Skeletal muscle satellite cell (primary cell): Measurements from ENCODE around the gene ALX4.

Experiments
- H3K27me3 ChIP-seq: 2 replicates; pipeline ENCODE4 v1.7.0; 2013; ENCODE audit warnings: low read length; ENCODE audit not compliant: control insufficient read depth, insufficient read depth
- H3K36me3 ChIP-seq: 2 replicates; pipeline ENCODE4 v1.7.0; 2013; ENCODE audit warnings: mild to moderate bottlenecking, control low read depth, low read length; ENCODE audit not compliant: insufficient read depth
- H3K4me1 ChIP-seq: 2 replicates; pipeline ENCODE4 v1.7.0; 2013; ENCODE audit warnings: low read length; ENCODE audit not compliant: control insufficient read depth, insufficient read depth
- H3K4me2 ChIP-seq: 2 replicates; pipeline ENCODE4 v1.7.0; 2013; ENCODE audit warnings: mild to moderate bottlenecking, low read length
- H3K4me3 ChIP-seq: 2 replicates; pipeline ENCODE4 v1.7.0; 2013; ENCODE audit warnings: low read length
- H3K9ac ChIP-seq: 2 replicates; pipeline ENCODE4 v1.7.0; 2013; ENCODE audit warnings: mild to moderate bottlenecking, low read depth, low read length, moderate library complexity
- H3K9me3 ChIP-seq: replicated peaks from 2 replicates; pipeline ENCODE4 v1.7.0; 2013; ENCODE audit warnings: mild to moderate bottlenecking, control low read depth, low read length

The ALX4 gene

DNA sequence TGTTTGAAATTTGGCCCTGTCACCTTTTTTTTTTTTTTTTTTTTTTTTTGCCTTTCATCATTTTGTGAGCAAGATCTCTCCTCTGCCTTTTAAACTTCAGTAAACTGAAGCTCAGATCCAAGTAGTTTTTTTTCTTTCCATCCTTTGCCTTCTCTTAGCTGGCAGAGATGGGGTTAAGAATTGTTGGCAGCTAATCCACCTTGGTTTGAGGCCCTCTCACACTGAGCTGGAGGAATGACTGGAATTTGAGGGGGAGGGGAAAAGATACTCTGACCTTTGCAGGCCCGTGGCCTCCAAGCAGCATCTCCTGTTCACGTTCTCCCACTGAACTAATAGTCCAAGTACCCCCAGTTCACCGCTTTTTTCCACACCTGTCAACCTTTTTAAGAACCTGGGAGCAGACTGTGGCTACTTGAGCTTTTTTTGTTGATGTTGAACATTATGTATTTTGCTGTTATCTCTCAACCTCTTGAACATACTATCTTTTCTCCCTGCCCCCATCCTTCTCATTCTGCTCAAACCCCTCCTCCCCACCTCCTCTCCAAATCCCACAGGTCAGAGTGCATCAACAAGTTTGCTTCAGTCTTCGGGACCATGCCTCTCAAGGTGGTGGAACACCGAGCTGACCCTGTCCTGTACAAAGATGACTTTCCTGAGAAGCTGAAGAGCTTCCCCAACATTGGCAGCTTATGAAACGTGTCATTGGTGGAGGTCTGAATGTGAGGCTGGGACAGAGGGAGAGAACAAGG lies 66.2 kb downstream of the ALX4 start:
- peaks cover 5% of the 10 kb centered on the region for H3K36me3 ChIP-seq
- peaks cover 57% of the 10 kb centered on the region for H3K4me1 ChIP-seq

DNA sequence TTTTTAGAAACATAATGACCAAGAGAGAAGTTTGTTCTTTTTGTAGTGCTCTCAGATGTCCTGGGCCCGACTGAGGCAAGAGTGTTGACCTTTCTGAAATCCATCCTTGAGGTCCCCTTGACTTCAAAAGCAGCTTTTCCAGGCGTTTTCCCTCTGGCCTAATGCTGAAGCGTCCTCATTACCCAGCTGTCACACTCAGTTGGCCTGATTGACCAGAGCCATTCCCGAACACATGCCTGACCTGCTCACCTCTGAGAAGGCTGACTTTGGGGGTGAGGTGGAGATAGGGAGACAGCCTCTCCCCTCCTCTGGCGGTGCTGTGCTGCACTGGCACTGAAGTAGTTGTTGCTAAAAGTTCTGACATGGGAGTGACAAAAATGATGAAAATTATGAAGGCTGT lies 66.9 kb downstream of the ALX4 start:
- peak overlapping the region; percentile 6 for H3K4me3 ChIP-seq
- H3K27me3 ChIP-seq = no peaks in the 10 kb centered on the region
- H3K9me3 ChIP-seq = no peaks in the 10 kb centered on the region
- peaks cover 57% of the 10 kb centered on the region for H3K4me1 ChIP-seq
- H3K36me3 ChIP-seq = peaks cover 5% of the 10 kb centered on the region
- H3K9ac ChIP-seq = peak overlapping the region; percentile 10
- peak overlapping the region; percentile 58 for H3K4me2 ChIP-seq

More for the DNA sequence above, 66.2 kb downstream of the ALX4 start:
- Histone ChIP-seq H3K9ac (peak overlapping the region; percentile 10), H3K4me2 (peak overlapping the region; percentile 58), H3K4me3 (no peak overlapping the region), H3K9me3 (no peaks in the 10 kb centered on the region), H3K27me3 (no peaks in the 10 kb centered on the region)

DNA sequence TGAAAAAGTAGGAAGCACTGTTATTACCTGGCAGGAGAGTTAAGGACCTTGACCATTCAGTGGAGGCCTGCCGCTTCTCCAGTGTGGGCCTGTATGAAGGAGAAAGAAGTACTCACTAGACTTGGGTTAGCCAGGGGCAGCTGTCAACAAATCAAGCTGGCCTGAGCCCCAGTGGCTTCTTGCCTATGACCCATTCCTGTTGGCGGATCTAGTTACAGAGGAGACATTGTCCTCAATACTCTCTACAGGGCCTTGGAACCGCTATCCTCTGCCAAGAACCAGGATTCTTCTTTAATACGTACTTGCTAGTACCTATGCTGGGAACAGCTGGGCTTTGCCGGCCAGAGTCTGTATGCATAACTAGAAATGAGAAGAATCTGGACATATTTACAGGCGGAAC lies 68.1 kb downstream of the ALX4 start:
- no peak overlapping the region for H3K9ac ChIP-seq
- H3K27me3 ChIP-seq = no peaks in the 10 kb centered on the region
- no peak overlapping the region for H3K4me2 ChIP-seq
- no peaks in the 10 kb centered on the region for H3K9me3 ChIP-seq
- H3K4me3 ChIP-seq = no peak overlapping the region
- peaks cover 5% of the 10 kb centered on the region for H3K36me3 ChIP-seq
- peaks cover 52% of the 10 kb centered on the region for H3K4me1 ChIP-seq

DNA sequence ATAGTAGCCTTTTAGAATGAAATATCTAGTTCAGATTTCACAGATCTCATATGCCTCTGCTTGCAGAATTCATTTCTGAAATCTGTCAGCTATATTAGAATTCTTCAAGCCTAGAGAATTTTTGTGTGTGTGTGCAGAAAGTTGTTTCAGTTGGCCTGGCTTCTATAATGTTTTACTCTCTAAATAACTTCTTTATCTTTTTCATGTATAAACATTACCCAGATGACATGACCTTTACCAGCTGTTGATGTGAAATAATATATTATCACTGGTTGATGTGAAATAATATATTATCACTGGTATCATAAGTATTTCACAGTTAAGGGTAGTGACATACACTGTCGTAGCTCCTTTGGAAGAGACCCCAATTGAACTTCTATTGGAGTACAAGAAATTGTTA lies 72.8 kb downstream of the ALX4 start:
- Histone ChIP-seq H3K36me3 (peaks cover 3% of the 10 kb centered on the region), H3K9me3 (no peaks in the 10 kb centered on the region), H3K4me2 (no peak overlapping the region), H3K4me3 (no peak overlapping the region), H3K4me1 (peaks cover 6% of the 10 kb centered on the region), H3K27me3 (no peaks in the 10 kb centered on the region), H3K9ac (no peak overlapping the region)

DNA sequence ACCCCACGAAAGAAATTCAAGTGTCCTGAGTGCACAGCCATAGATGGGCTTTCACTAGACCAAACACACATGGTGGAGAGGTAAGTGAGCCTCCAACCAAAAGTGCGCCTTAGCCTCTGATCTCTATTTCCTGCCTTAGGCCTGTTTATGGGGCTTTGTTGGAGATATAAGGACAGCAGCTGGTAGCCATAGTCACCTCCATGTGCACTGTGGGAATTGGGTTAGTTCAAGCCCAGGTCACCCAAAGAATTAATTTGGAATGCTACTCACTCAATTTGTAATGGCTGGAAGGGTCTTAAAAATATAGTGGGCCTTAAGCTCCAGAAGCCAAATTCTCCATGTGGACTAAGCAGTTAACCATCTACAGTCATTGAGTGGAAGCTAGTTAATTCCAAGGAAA lies 73.6 kb downstream of the ALX4 start:
- H3K9me3 ChIP-seq = no peaks in the 10 kb centered on the region
- no peak overlapping the region for H3K4me2 ChIP-seq
- H3K4me3 ChIP-seq = no peak overlapping the region
- peaks cover 3% of the 10 kb centered on the region for H3K36me3 ChIP-seq
- peaks cover 4% of the 10 kb centered on the region for H3K4me1 ChIP-seq
- no peaks in the 10 kb centered on the region for H3K27me3 ChIP-seq
- H3K9ac ChIP-seq = no peak overlapping the region

DNA sequence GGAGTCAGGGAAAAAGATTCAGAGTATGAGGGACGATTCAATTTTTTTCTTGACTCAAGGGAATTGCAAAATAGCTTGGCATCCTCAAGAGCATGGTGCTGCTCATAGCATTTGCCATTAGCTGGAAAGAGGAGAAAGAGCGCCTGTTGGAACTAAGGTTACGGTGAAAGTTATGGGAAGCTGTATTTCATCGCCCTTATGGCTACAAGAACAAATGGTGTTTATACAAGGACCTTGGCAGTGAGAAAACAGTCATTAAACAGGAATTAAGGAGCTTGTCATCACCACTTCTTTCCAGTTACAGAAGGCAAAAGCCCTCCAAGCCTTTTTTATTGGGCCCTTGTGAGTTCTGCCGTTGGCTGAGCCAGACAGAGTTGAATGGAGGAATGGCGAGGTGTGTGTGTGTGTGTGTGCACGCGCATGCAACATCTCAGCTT lies 74.2 kb downstream of the ALX4 start:
- H3K4me2 ChIP-seq = no peak overlapping the region
- peaks cover 3% of the 10 kb centered on the region for H3K36me3 ChIP-seq
- no peaks in the 10 kb centered on the region for H3K9me3 ChIP-seq
- no peak overlapping the region for H3K4me3 ChIP-seq
- H3K4me1 ChIP-seq = peaks cover 4% of the 10 kb centered on the region
- no peak overlapping the region for H3K9ac ChIP-seq
- H3K27me3 ChIP-seq = no peaks in the 10 kb centered on the region

DNA sequence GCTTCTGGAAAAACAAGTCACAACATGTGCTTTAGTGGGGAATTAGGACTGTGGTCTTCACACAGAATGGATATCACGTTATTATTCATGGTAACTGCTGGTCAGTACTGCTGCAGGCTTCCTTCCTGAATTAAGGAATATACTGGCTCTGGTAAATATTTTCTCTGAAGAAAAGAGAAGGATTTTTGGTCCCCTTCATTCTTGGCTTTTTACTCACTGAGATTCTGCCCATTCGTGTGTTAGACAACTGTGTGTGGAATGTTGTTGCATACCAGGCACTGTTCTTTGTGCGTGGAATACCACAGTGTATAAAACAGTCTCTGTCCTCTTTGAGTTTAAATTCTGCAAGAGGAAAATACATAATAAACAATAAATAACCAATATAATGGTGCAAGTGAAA lies 80.3 kb downstream of the ALX4 start:
- no peaks in the 10 kb centered on the region for H3K27me3 ChIP-seq
- H3K9me3 ChIP-seq = no peaks in the 10 kb centered on the region
- H3K4me1 ChIP-seq = peaks cover 20% of the 10 kb centered on the region
- H3K4me3 ChIP-seq = peak overlapping the region; percentile 39
- no peaks in the 10 kb centered on the region for H3K36me3 ChIP-seq
- H3K4me2 ChIP-seq = peak overlapping the region; percentile 48
- H3K9ac ChIP-seq = no peak overlapping the region

DNA sequence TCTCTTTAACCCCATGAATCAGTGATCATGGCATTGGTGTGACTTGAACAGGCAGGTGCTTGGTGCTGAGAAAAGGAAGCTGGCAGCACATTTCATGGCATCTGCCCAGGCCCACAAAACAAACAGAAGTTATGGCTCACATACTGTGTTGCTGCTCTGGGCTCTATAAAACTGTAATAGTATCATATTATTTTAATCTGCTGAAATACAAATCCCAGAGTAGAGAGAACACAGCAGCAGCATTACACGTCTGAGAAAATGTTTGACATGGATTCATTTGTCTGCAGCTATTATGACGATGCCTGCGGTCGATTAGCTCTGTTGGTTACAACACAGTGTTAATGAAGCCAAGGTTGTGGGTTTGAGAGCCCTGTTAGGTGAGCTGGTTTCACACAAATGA lies 80.8 kb downstream of the ALX4 start:
- Histone ChIP-seq H3K9ac (no peak overlapping the region), H3K4me2 (peak overlapping the region; percentile 48), H3K36me3 (no peaks in the 10 kb centered on the region), H3K4me1 (peaks cover 22% of the 10 kb centered on the region), H3K27me3 (no peaks in the 10 kb centered on the region), H3K9me3 (no peaks in the 10 kb centered on the region), H3K4me3 (peak overlapping the region; percentile 39)

DNA sequence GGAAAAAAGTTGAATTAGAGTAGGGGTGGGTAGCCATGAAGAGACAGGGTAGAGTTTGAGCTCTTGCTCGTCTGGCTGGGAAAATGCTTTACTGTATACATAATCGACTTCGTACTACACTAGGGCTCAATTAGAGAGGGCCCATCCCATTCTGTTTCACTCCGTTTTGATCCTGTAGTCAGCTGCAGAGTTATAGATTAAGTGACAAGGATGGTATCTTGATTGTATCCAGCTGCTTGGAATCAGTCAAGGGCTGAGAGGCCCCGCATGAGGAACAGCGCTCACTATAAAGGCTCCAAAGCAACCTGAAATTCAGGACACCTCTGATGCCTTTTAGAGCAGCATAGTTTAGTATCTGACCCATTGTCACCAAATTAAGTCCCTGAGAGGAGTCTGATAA lies 81.6 kb downstream of the ALX4 start:
- H3K4me1 ChIP-seq = peaks cover 24% of the 10 kb centered on the region
- H3K4me3 ChIP-seq = no peak overlapping the region
- no peak overlapping the region for H3K4me2 ChIP-seq
- no peaks in the 10 kb centered on the region for H3K36me3 ChIP-seq
- H3K9me3 ChIP-seq = no peaks in the 10 kb centered on the region
- no peak overlapping the region for H3K9ac ChIP-seq
- H3K27me3 ChIP-seq = no peaks in the 10 kb centered on the region

DNA sequence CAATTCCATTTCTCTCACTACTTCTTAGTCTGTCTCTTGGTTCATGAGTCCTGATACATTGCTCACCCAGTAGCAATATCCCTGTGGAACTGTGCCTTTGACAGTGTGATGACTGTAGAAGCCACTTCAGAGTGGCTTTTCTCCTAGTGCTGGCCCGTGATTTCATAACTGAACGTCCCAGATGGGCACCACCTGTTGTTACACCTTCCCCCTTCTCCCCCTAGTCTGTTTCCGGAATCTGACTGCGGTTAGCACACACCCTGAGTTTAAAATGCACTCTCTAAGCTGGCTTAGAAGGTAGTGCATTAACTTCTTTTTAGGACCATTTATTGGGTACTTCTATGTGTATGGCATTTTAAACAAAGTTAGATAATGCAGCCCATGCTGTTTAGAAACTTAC lies 83.0 kb downstream of the ALX4 start:
- Histone ChIP-seq H3K4me2 (no peak overlapping the region), H3K4me3 (no peak overlapping the region), H3K9me3 (no peaks in the 10 kb centered on the region), H3K9ac (no peak overlapping the region), H3K36me3 (no peaks in the 10 kb centered on the region), H3K4me1 (peaks cover 30% of the 10 kb centered on the region), H3K27me3 (no peaks in the 10 kb centered on the region)

DNA sequence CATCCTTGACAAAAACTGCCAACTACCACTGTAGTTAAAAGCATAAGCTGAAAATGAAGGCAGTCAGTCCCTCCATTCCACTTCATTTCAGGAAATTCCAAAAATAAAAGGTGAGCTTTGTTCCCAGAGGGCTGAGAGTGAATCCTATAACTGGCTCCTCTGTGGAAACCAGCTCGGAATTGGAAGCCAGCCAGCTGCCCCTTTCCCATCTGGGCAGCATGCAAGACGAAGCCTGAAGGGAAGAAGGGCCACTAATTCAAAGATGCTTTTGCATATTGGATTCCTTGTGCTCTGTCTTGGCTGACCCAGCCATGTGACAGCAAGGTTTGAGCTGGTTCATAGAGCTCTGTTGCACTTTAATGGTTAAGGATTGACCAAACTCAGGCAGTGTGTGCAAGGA lies 83.4 kb downstream of the ALX4 start:
- Histone ChIP-seq H3K9ac (no peak overlapping the region), H3K4me2 (no peak overlapping the region), H3K4me3 (no peak overlapping the region), H3K36me3 (no peaks in the 10 kb centered on the region), H3K9me3 (no peaks in the 10 kb centered on the region), H3K4me1 (peaks cover 30% of the 10 kb centered on the region), H3K27me3 (no peaks in the 10 kb centered on the region)

DNA sequence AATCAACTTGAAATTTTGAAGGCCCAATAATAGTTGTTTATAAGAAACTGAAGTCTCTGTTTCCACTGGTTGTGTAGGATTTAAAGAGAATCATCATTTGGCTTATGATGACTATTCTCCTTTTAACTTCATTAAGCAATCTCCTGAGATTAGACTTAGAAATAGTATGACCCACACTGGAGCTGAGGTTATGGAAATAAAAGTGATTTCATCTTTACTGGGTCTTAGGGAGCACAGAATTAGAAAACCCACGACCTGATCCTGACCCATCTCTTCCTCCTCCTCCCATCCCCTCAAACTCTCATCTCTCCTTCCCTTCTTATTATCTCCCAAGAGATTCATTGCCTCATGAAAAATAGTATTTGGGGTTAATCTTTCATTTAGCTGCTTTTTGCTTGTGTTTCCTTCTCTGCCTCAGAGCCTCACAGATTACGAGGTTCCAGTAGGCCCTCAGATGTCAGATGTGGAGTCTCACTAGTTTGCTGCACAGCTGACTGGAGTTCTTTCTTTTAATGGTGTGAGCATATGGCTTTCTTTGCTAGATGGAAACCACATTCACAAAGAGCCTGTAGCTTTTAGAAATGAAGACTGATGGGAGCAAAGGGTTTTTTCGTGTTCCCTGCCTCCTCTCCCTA lies 85.0 kb downstream of the ALX4 start:
- Histone ChIP-seq H3K9me3 (no peaks in the 10 kb centered on the region), H3K4me3 (no peak overlapping the region), H3K36me3 (no peaks in the 10 kb centered on the region), H3K4me1 (peaks cover 33% of the 10 kb centered on the region), H3K27me3 (no peaks in the 10 kb centered on the region), H3K9ac (no peak overlapping the region), H3K4me2 (no peak overlapping the region)
